Measurements from ENCODE around the gene MARK3.
A peak's percentile ranks its signal among the peaks of the same experiment; 100 is the strongest.
"Not testable (repeated sequence)": the region's sequence is repeated elsewhere in the genome, so short reads cannot be mapped to it uniquely, and the experiment has no call there.

MARK3 gene

GRCh38 chr14:103347091-103347815 lies 38.0 kb upstream of the MARK3 start:
- Histone ChIP-seq H3K36me3 (ENCODE audit: insufficient read depth, low read length) (peaks cover 29% of the 10 kb centered on the region), H3K27ac (ENCODE audit: low read depth, low read length) (peak overlapping the region; percentile 4; the same call in 1 of the 2 replicates), H3K9me3 (ENCODE audit: insufficient read depth, low read depth, low read length) (no peaks in the 10 kb centered on the region), H3K27me3 (ENCODE audit: insufficient read depth, low read length) (no peaks in the 10 kb centered on the region), H3K9ac (ENCODE audit: low read depth, low read length) (no peak overlapping the region), H3K4me3 (ENCODE audit: low read length) (no peak overlapping the region), H3K4me1 (ENCODE audit: insufficient read depth, low read length) (peaks cover 3% of the 10 kb centered on the region; the same call in 1 of the 2 replicates)
- 59% methylated on average over 12 of the region's 12 CpGs for WGBS

DNA sequence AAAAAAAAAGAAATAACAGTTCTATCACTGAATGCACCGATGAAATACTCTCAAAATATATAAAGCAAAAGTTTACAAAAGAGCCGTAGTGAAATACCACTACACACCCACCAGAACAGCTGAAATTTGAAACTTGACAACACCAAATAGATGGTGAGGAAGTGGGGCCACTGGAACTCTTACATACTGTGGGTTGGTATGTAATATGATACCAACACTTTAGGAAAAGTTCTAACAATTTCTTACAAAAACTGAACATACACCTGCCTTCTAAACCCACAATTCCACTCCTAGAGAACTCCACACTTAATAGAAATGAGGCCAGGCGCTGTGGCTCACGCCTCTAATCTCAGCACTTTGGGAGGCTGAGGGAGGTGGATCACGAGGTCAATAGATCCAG lies 37.1 kb upstream of the MARK3 start:
- WGBS: 95% methylated on average over 4 of the region's 5 CpGs
- Histone ChIP-seq H3K36me3 (ENCODE audit: insufficient read depth, low read length) (peaks cover 20% of the 10 kb centered on the region), H3K9ac (ENCODE audit: low read depth, low read length) (no peak overlapping the region), H3K27me3 (ENCODE audit: insufficient read depth, low read length) (no peaks in the 10 kb centered on the region), H3K9me3 (ENCODE audit: insufficient read depth, low read depth, low read length) (no peaks in the 10 kb centered on the region), H3K4me1 (ENCODE audit: insufficient read depth, low read length) (peaks cover 3% of the 10 kb centered on the region; the same call in 1 of the 2 replicates), H3K27ac (ENCODE audit: low read depth, low read length) (no peak overlapping the region), H3K4me3 (ENCODE audit: low read length) (no peak overlapping the region)

GRCh38 chr14:103349982-103350381 lies 35.2 kb upstream of the MARK3 start:
- Histone ChIP-seq H3K9me3 (ENCODE audit: insufficient read depth, low read depth, low read length) (no peaks in the 10 kb centered on the region), H3K36me3 (ENCODE audit: insufficient read depth, low read length) (peaks cover 1% of the 10 kb centered on the region), H3K27ac (ENCODE audit: low read depth, low read length) (no peak overlapping the region), H3K9ac (ENCODE audit: low read depth, low read length) (no peak overlapping the region), H3K27me3 (ENCODE audit: insufficient read depth, low read length) (no peaks in the 10 kb centered on the region), H3K4me3 (ENCODE audit: low read length) (no peak overlapping the region), H3K4me1 (ENCODE audit: insufficient read depth, low read length) (peaks cover 10% of the 10 kb centered on the region)
- WGBS: 94% methylated on average over 13 of the region's 13 CpGs

DNA sequence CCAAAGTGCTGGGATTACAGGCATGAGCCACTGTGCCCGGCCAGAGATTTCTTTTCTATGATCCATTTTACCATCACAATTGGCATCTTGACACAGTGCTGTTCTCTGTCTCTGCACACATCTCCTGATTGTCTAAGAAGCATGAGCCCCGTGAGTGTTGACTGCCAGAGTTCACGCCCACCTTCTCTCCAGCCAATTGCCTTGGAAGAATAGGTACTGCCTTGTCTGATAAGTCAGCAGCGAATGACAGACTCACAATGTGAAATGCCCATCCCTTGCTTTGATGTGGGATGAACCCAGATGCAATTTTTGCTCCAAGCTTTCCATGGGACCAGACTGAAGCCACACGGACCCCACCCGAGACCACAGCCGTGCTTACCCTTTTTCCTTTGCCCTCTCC lies 31.9 kb upstream of the MARK3 start:
- WGBS: 93% methylated on average over 7 of the region's 7 CpGs
- no peak overlapping the region for H3K9ac ChIP-seq (ENCODE audit: low read depth, low read length)
- peaks cover 15% of the 10 kb centered on the region for H3K4me1 ChIP-seq (ENCODE audit: insufficient read depth, low read length)
- no peak overlapping the region for H3K27ac ChIP-seq (ENCODE audit: low read depth, low read length)
- no peak overlapping the region for H3K4me3 ChIP-seq (ENCODE audit: low read length)
- no peaks in the 10 kb centered on the region for H3K9me3 ChIP-seq (ENCODE audit: insufficient read depth, low read depth, low read length)
- no peaks in the 10 kb centered on the region for H3K27me3 ChIP-seq (ENCODE audit: insufficient read depth, low read length)
- H3K36me3 ChIP-seq (ENCODE audit: insufficient read depth, low read length): no peaks in the 10 kb centered on the region

GRCh38 chr14:103354141-103354540 lies 31.1 kb upstream of the MARK3 start:
- H3K27me3 ChIP-seq (ENCODE audit: insufficient read depth, low read length): no peaks in the 10 kb centered on the region
- H3K9me3 ChIP-seq (ENCODE audit: insufficient read depth, low read depth, low read length): no peaks in the 10 kb centered on the region
- peak overlapping the region; percentile 58; the same call in 1 of the 2 replicates for H3K27ac ChIP-seq (ENCODE audit: low read depth, low read length)
- WGBS: 85% methylated on average over 7 of the region's 7 CpGs
- H3K4me3 ChIP-seq (ENCODE audit: low read length): no peak overlapping the region
- no peaks in the 10 kb centered on the region for H3K36me3 ChIP-seq (ENCODE audit: insufficient read depth, low read length)
- H3K4me1 ChIP-seq (ENCODE audit: insufficient read depth, low read length): peaks cover 15% of the 10 kb centered on the region
- H3K9ac ChIP-seq (ENCODE audit: low read depth, low read length): no peak overlapping the region

- Histone ChIP-seq H3K27ac (ENCODE audit: low read depth, low read length) (no peak overlapping the region), H3K4me1 (ENCODE audit: insufficient read depth, low read length) (peaks cover 15% of the 10 kb centered on the region), H3K4me3 (ENCODE audit: low read length) (no peak overlapping the region), H3K9ac (ENCODE audit: low read depth, low read length) (no peak overlapping the region), H3K27me3 (ENCODE audit: insufficient read depth, low read length) (no peaks in the 10 kb centered on the region), H3K36me3 (ENCODE audit: insufficient read depth, low read length) (no peaks in the 10 kb centered on the region), H3K9me3 (ENCODE audit: insufficient read depth, low read depth, low read length) (no peaks in the 10 kb centered on the region)
- 69% methylated on average over 8 of the region's 9 CpGs for WGBS
Measured at GRCh38 chr14:103356024-103356682, 29.1 kb upstream of the MARK3 start.

DNA sequence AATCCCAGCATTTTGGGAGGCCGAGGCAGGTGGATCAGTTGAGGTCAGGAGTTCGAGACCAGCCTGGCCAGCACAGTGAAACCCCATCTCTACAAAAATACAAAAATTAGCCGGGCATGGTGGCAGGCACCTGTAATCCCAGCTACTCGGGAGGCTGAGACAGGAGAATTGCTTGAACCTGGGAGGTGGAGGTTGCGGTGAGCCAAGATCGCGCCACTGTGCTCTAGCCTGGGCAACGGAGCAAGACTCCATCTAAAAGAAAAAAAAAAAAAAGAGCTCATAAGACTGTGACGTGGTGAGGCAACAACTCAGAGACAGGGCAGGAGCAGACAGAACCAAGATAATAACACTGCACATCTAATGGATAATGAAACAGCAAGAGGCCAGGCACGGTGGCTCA lies 27.7 kb upstream of the MARK3 start:
- not testable (repeated sequence) for H3K27ac ChIP-seq (ENCODE audit: low read depth, low read length); H3K36me3 ChIP-seq (ENCODE audit: insufficient read depth, low read length); H3K27me3 ChIP-seq (ENCODE audit: insufficient read depth, low read length); H3K9ac ChIP-seq (ENCODE audit: low read depth, low read length); H3K4me3 ChIP-seq (ENCODE audit: low read length)
- WGBS: 94% methylated on average over 10 of the region's 10 CpGs
- H3K4me1 ChIP-seq (ENCODE audit: insufficient read depth, low read length): peaks cover 15% of the 10 kb centered on the region
- H3K9me3 ChIP-seq (ENCODE audit: insufficient read depth, low read depth, low read length): peaks cover 11% of the 10 kb centered on the region; the same call in 1 of the 2 replicates

DNA sequence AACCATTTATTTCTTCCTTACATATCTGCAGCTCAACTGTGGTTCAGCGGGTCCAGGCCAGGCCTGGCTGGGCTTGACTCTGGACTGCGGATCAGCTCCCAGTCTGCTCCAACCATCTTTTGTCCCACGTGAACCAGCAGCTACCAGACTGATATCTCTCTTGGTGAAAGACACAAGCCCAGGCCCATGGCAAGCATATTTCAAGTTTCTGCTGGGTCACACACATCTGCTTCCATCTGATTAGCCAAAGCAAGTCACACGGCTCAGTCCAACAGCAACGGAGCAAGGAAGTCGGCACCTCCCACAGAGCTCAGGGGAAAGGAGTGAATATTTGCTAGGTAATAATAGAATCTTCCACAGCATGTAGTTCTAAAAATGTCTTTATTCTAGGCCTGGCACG lies 24.7 kb upstream of the MARK3 start:
- H3K27ac ChIP-seq (ENCODE audit: low read depth, low read length): no peak overlapping the region
- no peaks in the 10 kb centered on the region for H3K27me3 ChIP-seq (ENCODE audit: insufficient read depth, low read length)
- H3K9me3 ChIP-seq (ENCODE audit: insufficient read depth, low read depth, low read length): peaks cover 16% of the 10 kb centered on the region; the same call in 1 of the 2 replicates
- no peak overlapping the region for H3K9ac ChIP-seq (ENCODE audit: low read depth, low read length)
- H3K4me3 ChIP-seq (ENCODE audit: low read length): no peak overlapping the region
- H3K4me1 ChIP-seq (ENCODE audit: insufficient read depth, low read length): peaks cover 5% of the 10 kb centered on the region; the same call in 1 of the 2 replicates
- no peaks in the 10 kb centered on the region for H3K36me3 ChIP-seq (ENCODE audit: insufficient read depth, low read length)
- WGBS: 91% methylated on average over 7 of the region's 7 CpGs

DNA sequence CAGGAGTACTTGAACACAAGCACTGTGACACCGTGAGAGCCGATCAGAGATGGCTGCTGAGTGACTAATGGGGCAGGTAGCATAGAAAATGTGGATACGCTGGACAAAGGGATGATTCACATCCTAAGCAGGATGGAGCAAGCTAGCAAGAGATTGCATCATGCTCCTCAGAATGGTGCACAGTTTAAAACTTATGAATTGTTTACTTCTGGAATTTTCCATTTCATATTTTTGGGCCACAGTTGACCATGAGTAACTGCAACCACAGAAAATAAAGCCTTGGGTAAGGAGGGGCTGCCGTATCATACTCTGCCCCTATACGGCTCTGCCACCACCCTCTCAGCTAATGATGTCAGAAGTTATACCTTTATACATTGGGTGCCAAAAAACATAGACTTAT lies 23.3 kb upstream of the MARK3 start:
- 84% methylated on average over 5 of the region's 5 CpGs for WGBS
- Histone ChIP-seq H3K27me3 (ENCODE audit: insufficient read depth, low read length) (no peaks in the 10 kb centered on the region), H3K36me3 (ENCODE audit: insufficient read depth, low read length) (no peaks in the 10 kb centered on the region), H3K4me1 (ENCODE audit: insufficient read depth, low read length) (no peaks in the 10 kb centered on the region), H3K27ac (ENCODE audit: low read depth, low read length) (no peak overlapping the region), H3K9me3 (ENCODE audit: insufficient read depth, low read depth, low read length) (peaks cover 16% of the 10 kb centered on the region; the same call in 1 of the 2 replicates), H3K4me3 (ENCODE audit: low read length) (no peak overlapping the region), H3K9ac (ENCODE audit: low read depth, low read length) (no peak overlapping the region)

DNA sequence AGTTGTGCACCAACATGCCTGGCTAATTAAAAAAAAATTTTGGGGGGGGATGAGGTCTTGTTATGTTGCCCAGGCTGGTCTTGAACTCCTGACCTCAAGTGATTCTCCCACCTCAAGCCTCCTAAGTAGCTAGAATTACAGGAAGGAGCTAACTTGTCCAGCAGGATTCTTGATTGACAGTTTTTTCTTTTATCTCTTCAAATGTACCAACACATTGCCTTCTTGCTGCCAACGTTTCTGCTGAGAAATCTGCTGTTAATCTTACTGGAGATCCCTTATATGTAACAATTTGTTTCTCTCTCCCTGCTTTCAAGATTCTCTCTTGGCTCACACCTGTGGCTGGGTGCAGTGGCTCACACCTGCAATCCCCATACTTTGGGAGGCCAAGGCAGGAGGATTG lies 22.4 kb upstream of the MARK3 start:
- WGBS: 83% methylated on average over 1 of the region's 1 CpG

DNA sequence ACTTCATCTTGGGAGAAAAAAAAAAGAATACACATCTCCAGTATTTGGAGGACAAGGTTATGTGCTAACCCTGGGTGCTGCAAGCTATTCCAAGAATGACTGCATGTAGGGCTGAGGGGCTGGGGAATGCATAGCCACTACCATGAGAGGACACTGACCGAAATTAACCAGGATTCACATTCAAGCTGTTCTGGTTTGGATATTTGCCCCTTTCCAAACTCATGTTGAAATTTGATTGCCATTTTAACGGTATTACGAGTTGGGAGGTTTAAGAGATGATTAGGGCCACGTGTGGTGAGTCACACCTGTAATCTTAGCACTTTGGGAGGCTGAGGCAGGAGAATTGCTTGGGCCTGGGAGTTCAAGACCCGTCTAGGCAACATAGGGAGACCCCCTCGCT lies 18.5 kb upstream of the MARK3 start:
- no peak overlapping the region for H3K27ac ChIP-seq (ENCODE audit: low read depth, low read length)

More for the DNA sequence above, 22.4 kb upstream of the MARK3 start:
- no peaks in the 10 kb centered on the region for H3K27me3 ChIP-seq (ENCODE audit: insufficient read depth, low read length)
- peaks cover 16% of the 10 kb centered on the region; the same call in 1 of the 2 replicates for H3K9me3 ChIP-seq (ENCODE audit: insufficient read depth, low read depth, low read length)
- no peak overlapping the region for H3K4me3 ChIP-seq (ENCODE audit: low read length)
- no peak overlapping the region for H3K27ac ChIP-seq (ENCODE audit: low read depth, low read length)
- no peaks in the 10 kb centered on the region for H3K36me3 ChIP-seq (ENCODE audit: insufficient read depth, low read length)
- H3K4me1 ChIP-seq (ENCODE audit: insufficient read depth, low read length): no peaks in the 10 kb centered on the region
- no peak overlapping the region for H3K9ac ChIP-seq (ENCODE audit: low read depth, low read length)

More for the DNA sequence above, 18.5 kb upstream of the MARK3 start:
- Histone ChIP-seq H3K9ac (ENCODE audit: low read depth, low read length) (no peak overlapping the region), H3K4me3 (ENCODE audit: low read length) (no peak overlapping the region), H3K27me3 (ENCODE audit: insufficient read depth, low read length) (no peaks in the 10 kb centered on the region), H3K9me3 (ENCODE audit: insufficient read depth, low read depth, low read length) (peaks cover 14% of the 10 kb centered on the region; the same call in 1 of the 2 replicates), H3K4me1 (ENCODE audit: insufficient read depth, low read length) (no peaks in the 10 kb centered on the region), H3K36me3 (ENCODE audit: insufficient read depth, low read length) (no peaks in the 10 kb centered on the region)
- WGBS: 95% methylated on average over 6 of the region's 6 CpGs
